Stimulated activated CD8-positive, alpha-beta memory T cell treated with anti-CD3 and anti-CD28 coated beads, Interleukin-4, amount 100 ng/mL, for 48 hours (primary cell): ENCODE data around the gene BRICD5.

Experiments
- DNase-seq: peaks from one replicate; pipeline ENCODE4 v3.0.0-alpha.2; 2020

The BRICD5 gene

GRCh38 chr16:2179107-2179501, 31.6 kb downstream of the BRICD5 start:
- no peak for DNase-seq

DNA sequence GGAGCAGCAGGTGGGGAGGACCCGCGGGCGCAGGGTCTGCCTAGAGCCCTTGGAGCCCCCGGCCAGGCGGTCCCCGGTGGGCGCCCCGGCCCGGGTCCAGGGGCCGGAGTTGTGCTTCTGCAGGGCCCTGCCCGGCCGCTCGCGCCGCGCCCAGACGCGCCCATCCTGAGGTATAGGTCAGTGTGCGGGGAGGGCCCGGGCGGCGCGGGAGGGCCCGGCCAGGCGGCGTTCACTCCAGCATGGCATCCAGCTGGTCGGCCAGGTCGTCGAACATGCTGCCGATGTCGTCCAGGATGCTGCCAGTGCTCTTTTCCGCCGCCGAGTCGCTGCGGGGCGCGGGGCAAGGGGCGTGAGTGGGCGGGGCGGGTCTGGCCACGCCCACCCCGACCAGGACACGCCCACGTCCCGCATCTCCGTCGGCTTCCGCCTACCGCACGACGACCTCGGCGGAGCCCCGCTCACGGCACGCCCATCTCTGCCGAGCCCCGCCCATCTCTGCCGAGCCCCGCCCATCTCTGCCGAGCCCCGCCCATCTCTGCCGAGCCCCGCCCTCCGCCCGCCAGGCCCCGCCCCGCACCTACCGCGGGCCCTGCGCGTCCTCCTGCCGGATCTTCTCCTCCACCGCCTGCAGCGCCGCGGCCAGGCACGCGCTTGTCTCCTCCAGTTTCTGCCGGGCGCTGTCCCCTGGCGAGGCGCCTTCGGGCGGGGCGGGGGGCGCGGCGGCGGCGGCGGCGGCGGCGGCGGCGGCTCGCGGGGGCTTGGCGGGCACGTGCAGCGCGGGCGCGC, 32.1 kb downstream of the BRICD5 start:
- DNase-seq = peak; percentile 65

DNA sequence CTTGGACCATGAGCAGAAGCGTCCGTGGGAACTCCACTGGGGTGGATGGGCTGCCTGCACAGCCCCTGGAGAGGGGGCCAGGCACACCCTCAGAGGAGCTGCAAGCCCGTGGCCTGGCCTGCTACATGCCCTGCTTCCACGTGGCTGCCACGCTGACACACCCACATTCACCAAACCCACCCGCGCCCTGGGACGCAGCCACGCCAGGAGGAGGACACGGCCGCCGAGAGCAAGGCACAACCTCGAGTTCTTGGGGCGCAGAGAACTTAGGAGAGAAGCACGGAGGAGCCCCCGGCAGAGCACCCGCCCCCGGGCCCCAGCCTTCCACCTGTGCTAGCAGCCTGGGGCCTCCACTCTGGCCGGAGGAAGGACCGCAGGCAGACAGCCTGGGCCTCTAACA, 33.1 kb downstream of the BRICD5 start:
- DNase-seq = no peak

DNA sequence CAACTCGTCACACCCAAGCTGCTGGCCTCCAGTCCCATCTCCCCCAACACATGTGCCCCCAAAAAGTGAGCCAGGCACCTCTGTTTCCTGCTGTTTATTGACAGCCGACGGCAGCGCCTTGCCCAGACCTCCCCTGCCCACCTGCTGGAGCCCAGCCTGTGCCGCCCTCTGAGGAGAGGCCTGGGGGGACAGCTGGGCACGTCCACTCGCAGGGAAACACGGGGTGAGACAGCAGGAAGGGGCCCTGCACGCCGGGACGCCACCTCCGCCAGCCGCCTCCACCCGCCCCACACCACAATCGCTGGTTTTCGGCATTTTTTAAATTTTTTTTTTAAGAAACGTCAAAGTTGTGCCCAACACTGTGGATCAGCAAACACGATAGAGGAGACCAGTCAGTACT, 33.6 kb downstream of the BRICD5 start:
- no peak for DNase-seq

GRCh38 chr16:2176047-2176446, 34.6 kb downstream of the BRICD5 start:
- no peak for DNase-seq

GRCh38 chr16:2175454-2175853, 35.2 kb downstream of the BRICD5 start:
- DNase-seq = no peak

- no peak for DNase-seq
These were observed 36.1 kb downstream of the BRICD5 start for GRCh38 chr16:2174396-2175131.

DNA sequence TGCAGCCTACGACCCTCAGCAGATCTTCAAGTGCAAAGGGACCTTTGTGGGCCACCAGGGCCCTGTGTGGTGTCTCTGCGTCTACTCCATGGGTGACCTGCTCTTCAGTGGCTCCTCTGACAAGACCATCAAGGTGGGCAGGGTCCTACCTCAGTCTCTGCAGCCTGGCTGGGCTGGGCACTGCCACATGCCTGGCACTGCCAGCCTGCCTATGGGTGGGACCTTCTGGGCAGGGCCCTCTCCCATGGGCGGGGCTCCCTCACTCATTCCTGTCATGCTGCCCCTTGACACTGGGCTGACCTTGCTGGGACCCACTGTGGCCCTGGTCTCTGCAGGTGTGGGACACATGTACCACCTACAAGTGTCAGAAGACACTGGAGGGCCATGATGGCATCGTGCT, 36.7 kb downstream of the BRICD5 start:
- DNase-seq = no peak

- DNase-seq = no peak
These were observed 37.3 kb downstream of the BRICD5 start for GRCh38 chr16:2173366-2173765.

DNA sequence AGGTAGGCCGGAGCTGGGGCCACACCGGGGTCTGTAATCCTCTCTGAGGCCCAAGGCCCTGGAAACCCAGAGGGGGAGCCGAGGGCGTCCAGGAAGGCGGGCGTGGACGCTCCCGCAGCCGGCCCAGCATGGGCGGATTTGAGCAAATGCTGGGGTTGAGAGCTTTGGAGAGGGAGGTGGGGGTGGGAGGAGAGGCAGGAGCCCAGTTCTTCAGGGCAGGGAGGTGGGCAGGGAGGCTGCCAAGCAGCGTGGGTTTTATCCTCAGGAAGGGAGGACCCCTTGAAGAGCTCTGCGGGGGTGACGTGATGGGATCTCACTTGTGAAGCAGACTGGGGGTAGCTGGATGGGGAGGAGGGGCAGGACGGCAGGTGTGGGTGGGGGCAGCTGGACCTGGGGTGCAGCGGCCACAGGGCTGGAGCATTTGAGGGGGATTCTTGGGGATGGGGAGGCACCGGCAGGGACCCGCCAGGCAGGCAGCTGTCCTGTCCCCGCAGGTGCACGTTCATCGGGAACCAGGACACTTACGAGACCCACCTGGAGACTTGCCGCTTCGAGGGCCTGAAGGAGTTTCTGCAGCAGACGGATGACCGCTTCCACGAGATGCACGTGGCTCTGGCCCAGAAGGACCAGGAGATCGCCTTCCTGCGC, 37.9 kb downstream of the BRICD5 start:
- DNase-seq = no peak

DNA sequence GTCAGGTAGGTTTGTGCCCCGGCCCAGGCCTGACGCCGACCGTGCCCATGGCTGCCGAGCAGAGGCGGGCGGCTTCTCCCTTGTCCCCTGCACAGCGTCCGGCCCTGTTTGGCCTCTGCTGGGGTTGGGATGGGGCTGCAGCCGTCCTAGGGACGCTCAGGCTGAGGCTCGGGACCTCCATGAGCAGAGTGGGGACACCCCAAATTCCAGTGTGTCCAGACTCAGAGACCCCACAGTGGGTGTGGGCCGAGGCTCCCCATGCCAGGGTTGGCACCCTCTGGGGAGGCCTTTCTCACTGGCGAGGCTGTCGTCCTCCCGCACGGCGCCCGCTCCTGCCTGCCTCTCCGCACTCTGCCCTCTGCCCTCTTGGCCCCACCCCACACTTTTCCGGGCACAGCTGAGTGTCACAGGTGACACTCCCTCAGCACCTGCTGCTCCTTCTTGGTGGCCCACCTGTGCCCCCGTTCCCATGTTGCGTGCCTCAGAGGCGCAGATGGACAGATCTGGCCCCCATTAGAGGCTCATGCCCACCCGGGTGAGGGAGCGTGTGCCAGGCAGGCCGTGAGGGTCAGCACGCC, 39.0 kb downstream of the BRICD5 start:
- no peak for DNase-seq

DNA sequence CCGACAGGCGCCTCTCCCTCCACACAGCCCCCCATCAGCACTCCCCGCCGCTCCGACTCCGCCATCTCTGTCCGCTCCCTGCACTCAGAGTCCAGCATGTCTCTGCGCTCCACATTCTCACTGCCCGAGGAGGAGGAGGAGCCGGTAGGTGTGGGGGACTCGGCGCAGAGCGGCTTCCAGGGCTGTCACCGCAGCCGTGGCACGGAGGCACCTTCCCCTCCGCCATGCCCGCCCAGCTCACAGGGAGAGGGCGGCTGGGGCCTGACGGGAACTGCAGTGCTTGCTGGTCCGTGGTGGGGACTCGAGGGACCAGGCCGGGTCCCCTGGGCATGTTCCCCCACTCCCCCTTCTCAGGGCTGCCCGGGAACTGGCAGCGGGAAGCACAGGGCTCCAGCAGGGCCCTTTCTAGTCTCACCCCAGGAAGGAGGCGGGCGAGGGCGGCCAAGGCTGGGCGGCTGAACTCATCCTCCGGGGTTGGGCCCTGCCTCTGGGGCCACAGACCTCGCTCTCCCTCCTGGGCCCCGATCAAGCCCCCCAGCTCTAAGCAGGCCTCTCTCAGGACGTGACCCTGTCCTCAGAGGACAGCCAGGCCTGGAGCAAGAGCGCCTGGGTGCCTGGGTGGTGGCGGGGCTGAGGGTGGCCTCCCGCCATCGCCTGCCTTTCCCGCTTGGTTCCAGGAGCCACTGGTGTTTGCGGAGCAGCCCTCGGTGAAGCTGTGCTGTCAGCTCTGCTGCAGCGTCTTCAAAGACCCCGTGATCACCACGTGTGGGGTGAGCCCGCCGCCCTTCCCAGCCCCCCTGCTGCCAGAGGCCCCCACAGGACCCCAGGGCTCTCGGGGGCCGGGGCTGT, 39.9 kb downstream of the BRICD5 start:
- no peak for DNase-seq

GRCh38 chr16:2170080-2170479, 40.6 kb downstream of the BRICD5 start:
- no peak for DNase-seq

DNA sequence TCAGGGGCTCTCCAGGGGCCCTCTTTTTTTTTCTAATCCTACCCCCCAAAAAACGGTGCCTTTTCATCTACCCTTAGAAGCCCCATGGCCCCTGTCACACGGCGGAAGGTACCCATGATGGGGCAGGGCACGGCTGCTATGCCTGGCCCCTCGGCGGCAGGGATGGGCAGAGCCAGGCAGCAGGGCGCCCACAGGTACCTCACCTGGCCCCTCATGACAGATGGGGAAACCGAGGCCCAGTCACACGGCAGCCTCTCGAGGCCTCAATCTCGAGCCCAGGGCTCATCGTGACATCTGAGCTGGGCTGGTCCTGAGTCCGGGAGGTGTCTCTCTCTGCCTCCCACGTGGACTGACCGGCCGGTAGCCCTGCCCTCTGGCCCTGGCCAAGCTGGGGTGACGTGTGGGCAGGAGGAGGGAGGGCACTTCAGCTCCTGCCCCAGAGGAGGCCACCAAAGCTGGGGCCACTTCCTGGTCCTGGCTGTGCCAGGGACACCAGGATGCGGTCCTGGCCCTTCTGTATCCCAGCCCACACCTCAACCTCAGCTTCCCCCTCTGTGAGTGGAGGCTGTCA, 43.5 kb downstream of the BRICD5 start:
- DNase-seq = no peak

- DNase-seq = no peak
These were observed 44.2 kb downstream of the BRICD5 start for GRCh38 chr16:2166263-2167067.

DNA sequence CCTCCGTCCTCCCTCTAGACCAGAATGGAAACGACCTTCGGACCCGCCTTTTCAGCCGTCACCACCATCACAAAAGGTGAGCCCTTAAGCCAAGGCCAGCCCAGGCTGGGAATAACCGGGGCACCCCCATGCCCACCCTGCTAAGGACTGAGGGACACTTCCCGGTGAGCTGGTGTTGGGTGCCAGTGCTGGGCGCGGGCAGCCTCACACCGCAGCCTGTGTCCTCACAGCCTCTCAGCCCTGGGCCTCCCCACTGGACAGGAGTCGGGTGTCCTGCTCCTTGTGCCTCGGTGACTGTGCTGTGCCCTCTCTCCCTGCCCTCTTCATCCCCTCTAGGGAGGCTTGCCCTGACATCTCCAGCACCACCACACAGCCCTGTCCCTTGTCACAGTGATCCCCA, 44.8 kb downstream of the BRICD5 start:
- no peak for DNase-seq

DNA sequence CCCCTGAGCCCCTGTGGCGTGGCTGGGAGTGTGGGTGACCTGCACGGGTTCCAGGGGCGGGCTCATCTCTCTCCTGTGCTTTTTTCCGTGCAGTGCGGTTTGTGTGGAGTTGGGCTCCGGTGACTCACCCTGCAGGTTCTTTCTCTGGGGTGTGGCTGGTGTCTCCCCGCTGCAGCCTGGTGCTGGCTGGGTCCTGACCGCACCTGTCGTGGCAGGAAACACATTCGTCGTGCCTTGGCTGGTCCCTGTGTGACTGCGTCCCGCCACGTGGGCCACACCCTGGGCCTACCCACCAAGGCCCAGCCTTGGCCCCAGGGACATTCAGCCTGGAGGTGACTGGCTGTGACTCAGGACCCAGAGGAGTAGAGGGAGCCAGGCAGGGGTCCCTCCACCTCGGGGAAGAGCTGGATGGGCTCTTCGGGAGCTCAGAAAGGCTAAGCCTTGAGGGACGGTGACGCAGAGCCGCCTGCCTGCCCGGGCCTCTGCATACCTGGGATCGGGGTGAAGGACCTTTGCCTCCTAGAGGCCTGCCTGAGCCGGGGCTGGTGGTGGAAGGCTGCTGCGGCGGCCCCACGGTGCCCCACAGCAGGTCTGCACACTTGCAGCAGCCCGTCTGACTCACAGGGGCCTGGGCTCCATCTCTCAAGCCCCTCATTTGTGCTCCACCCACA, 47.3 kb downstream of the BRICD5 start:
- DNase-seq = no peak

DNA sequence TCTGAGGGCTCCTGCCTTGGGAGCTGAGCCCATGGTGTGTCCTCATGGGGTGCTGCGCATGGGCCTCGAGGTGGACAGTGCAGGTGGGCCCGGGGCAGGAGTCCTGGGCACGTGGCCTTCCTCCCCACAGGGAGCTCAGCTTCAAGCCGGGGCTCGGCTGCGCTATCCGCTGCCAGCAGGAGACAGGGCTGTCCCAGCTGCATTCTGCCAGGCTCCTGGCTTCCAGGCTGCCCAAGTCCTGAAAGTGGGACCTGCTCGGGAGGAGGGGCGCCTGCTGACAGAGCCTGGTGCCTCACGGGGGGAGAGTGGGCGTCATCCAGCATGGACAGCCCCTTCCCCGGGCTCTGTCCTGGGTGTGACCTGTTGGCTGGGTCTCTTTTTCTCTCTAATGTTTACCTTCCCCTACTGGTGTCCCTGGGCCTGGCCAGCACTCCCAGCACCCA, 48.0 kb downstream of the BRICD5 start:
- DNase-seq = no peak

DNA sequence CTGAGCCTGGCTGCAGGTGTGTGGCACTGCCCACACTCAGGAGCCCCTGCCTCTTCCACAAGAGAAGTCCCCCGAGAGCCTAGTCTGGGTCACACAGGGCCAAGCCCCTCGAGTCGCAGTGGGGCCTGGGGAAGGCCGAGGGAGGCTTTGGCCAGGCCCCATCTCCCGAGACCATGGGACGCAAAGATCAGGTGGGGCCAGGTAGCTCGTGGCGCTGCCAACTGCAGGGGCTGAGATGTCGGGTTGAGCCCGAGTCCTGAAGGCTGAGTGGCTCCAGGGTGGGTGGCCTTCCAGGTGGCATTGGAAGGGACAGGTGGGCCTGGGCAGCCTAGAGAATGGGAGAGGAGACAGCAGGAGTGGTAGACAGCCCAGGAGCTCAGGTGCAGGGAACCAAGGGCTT, 48.8 kb downstream of the BRICD5 start:
- no peak for DNase-seq

GRCh38 chr16:2160915-2161551, 49.6 kb downstream of the BRICD5 start:
- DNase-seq = no peak
